GM18508 (cell line): Measurements from ENCODE around the gene MKX.

Source experiments
- ATAC-seq: cut with Tn5 transposase; IDR thresholded peaks from one replicate; pipeline ENCODE4 v1.9.1; 2021; ENCODE audit warnings: moderate number of reproducible peaks; ENCODE audit not compliant: insufficient read depth, unreplicated experiment

The MKX gene

GRCh38 chr10:27659786-27660185 is 85.8 kb downstream of the MKX start:
- ATAC-seq = no peak

- ATAC-seq = no peak
Measured at GRCh38 chr10:27658788-27659187, 86.8 kb downstream of the MKX start.

- no peak for ATAC-seq
Measured at GRCh38 chr10:27655296-27655695, 90.3 kb downstream of the MKX start.

GRCh38 chr10:27654284-27654683 is 91.3 kb downstream of the MKX start:
- ATAC-seq = no peak

- no peak for ATAC-seq
Measured at GRCh38 chr10:27646604-27647175, 98.9 kb downstream of the MKX start.

- no peak for ATAC-seq
Measured at GRCh38 chr10:27646194-27646593, 99.4 kb downstream of the MKX start.

- no peak for ATAC-seq
Measured at GRCh38 chr10:27644307-27644939, 101.2 kb downstream of the MKX start.

- ATAC-seq = no peak
Measured at GRCh38 chr10:27643301-27643700, 102.3 kb downstream of the MKX start.

- no peak for ATAC-seq
Measured at GRCh38 chr10:27642023-27642589, 103.5 kb downstream of the MKX start.

- no peak for ATAC-seq
Measured at GRCh38 chr10:27638071-27638750, 107.4 kb downstream of the MKX start.

- no peak for ATAC-seq
Measured at GRCh38 chr10:27637601-27638000, 108.0 kb downstream of the MKX start.

GRCh38 chr10:27636816-27637215 is 108.8 kb downstream of the MKX start:
- no peak for ATAC-seq

- no peak for ATAC-seq
Measured at GRCh38 chr10:27635699-27636270, 109.8 kb downstream of the MKX start.

GRCh38 chr10:27635290-27635689 is 110.3 kb downstream of the MKX start:
- ATAC-seq = no peak

GRCh38 chr10:27628621-27629020 is 117.0 kb downstream of the MKX start:
- no peak for ATAC-seq

GRCh38 chr10:27626890-27627289 is 118.7 kb downstream of the MKX start:
- ATAC-seq = no peak

- no peak for ATAC-seq
Measured at GRCh38 chr10:27625452-27626211, 120.0 kb downstream of the MKX start.

- no peak for ATAC-seq
Measured at GRCh38 chr10:27624941-27625340, 120.7 kb downstream of the MKX start.
